HEK293 (cell line): ENCODE measurements around the gene TMEM247.

ENCODE experiments used
- CTCF ChIP-seq: fragments of 450-650 bp; formaldehyde crosslinking; IDR thresholded peaks from 2 replicates; pipeline ENCODE4 v1.5.1; 2016; ENCODE audit warnings: missing biosample characterization, missing genetic modification characterization
- GLI2 ChIP-seq: fragments of 450-650 bp; formaldehyde crosslinking; IDR thresholded peaks from 2 replicates; pipeline ENCODE4; 2017; ENCODE audit warnings: missing biosample characterization, missing genetic modification characterization, low read depth, borderline replicate concordance
- MZF1 ChIP-seq: fragments of 450-650 bp; formaldehyde crosslinking; IDR thresholded peaks from 2 replicates; pipeline ENCODE4 v1.5.1; 2017; ENCODE audit warnings: missing biosample characterization, missing genetic modification characterization, borderline replicate concordance
- OSR2 ChIP-seq: fragments of 450-650 bp; formaldehyde crosslinking; IDR thresholded peaks from 2 replicates; pipeline ENCODE4 v1.5.1; 2016; ENCODE audit warnings: missing biosample characterization, missing genetic modification characterization
- REST ChIP-seq: fragments of 450-650 bp; formaldehyde crosslinking; IDR thresholded peaks from 2 replicates; pipeline ENCODE4 v1.5.1; 2016; ENCODE audit warnings: missing biosample characterization, missing genetic modification characterization
- ZNF311 ChIP-seq: fragments of 450-650 bp; formaldehyde crosslinking; IDR thresholded peaks from 2 replicates; pipeline ENCODE4 v1.5.1; 2017; ENCODE audit warnings: missing biosample characterization, missing genetic modification characterization, borderline replicate concordance
- ZNF449 ChIP-seq: fragments of 450-650 bp; formaldehyde crosslinking; IDR thresholded peaks from 2 replicates; pipeline ENCODE4 v1.5.1; 2017; ENCODE audit warnings: missing biosample characterization, mild to moderate bottlenecking, missing genetic modification characterization, moderate library complexity
- ZNF830 ChIP-seq: fragments of 450-650 bp; IDR thresholded peaks from 2 replicates; pipeline ENCODE4 v1.5.0; 2018; ENCODE audit warnings: missing biosample characterization, missing genetic modification characterization, low read depth, mild to moderate bottlenecking, moderate library complexity

GRCh38 chr2:46471697-46472096 is 7.7 kb upstream of the TMEM247 start:
- no peak for TF ChIP-seq ZNF830 (tag by site-specific recombination)
- no peak for TF ChIP-seq REST (tag by site-specific recombination)
- no peak for TF ChIP-seq CTCF (tag by site-specific recombination)
- TF ChIP-seq MZF1 (tag by site-specific recombination) = no peak
- no peak for TF ChIP-seq ZNF311 (tag by site-specific recombination)
- no peak for TF ChIP-seq OSR2 (tag by site-specific recombination)
- TF ChIP-seq ZNF449 (tag by site-specific recombination) = no peak
- no peak for TF ChIP-seq GLI2 (tag by site-specific recombination)
